Activated CD4-positive, alpha-beta T cell treated with anti-CD3 and anti-CD28 coated beads for 48 hours (primary cell): Measurements from ENCODE around the gene CPSF6.
"Not testable (repeated sequence)": the region's sequence is repeated elsewhere in the genome, so short reads cannot be mapped to it uniquely, and the experiment has no call there.

Experiments
- DNase-seq: peaks from one replicate; pipeline ENCODE4 v3.0.0-alpha.2; 2020

CPSF6 gene, protein sequence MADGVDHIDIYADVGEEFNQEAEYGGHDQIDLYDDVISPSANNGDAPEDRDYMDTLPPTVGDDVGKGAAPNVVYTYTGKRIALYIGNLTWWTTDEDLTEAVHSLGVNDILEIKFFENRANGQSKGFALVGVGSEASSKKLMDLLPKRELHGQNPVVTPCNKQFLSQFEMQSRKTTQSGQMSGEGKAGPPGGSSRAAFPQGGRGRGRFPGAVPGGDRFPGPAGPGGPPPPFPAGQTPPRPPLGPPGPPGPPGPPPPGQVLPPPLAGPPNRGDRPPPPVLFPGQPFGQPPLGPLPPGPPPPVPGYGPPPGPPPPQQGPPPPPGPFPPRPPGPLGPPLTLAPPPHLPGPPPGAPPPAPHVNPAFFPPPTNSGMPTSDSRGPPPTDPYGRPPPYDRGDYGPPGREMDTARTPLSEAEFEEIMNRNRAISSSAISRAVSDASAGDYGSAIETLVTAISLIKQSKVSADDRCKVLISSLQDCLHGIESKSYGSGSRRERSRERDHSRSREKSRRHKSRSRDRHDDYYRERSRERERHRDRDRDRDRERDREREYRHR

DNA sequence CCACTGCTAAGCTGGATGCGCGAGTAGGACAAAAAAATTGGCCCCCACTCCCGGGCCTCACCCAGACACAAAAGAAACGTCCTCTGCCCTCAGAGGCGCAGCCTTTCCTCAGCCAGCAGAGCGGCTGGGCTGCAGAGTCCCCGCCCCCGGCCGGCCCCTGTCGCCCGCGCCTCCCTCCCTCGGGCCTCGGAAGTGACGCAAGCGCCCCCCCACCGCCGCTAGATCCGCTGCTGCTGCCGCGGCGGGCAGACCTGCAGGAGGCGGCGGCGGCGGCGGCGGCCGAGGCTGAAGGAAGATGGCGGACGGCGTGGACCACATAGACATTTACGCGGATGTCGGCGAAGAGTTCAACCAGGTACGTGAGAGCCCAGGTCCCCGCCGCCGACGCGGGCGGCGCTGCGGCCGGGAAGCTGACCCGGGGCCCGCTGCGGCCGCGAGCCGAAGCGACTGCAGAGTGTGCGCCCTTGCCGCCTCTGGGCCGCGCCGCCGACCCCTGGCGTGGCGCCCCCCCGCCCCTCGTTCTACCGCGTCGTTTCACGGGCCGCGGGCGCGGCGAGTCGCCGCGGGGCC, at the start of gene CPSF6:
TSS of gene CPSF6 (plus strand) at position 218 of the 570 bp plus-strand sequence. CDS start at position 296, 78 bp downstream.
- peak; percentile 98 for DNase-seq

DNA sequence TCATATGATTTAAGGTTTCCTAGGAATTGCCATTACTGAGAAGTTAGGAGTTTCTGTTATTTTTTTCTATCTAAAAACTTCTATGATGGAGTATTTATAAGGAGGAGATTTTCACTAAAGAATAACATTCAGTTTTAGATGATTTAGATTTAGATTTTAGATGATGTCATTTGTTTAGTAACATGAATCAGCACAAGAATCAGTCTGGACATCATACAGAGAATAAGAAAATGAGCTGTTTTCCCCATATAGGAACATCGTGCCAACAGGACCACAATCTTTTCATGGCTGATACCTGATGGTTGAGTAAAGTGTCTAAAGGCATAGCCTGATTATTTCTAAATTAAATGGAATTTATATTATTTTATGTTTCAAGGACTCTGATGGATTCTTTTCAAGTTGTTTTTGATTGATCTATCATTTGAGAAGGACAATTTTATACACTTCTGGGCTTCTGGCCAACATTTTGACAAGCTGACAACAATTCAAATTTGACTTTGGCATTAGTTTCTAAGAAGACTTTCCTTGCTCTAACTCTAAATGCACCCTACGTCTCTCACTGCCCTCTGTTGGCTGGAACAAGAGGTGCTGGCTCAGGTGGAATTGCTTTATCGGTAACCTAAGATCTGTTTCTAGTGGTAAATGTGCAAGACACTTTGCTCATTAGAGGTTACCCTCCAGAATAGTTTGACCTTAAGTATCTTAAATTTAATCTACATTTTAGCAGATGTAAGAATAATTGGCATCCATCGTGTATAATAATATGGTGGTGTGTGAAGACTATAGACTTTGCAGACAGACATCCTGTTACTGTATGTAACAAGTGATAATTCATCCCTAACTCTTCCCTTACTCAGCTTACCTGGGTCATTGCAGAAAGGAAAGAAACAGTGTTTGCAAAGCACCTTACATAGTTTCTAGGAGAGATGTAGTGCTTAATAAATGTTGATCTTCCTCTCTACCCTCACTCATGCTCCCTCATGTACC, 42.8 kb upstream of the CPSF6 start:
- DNase-seq = no peak

- DNase-seq = not testable (repeated sequence)
Measured at GRCh38 chr12:69199976-69200375, 39.4 kb upstream of the CPSF6 start.

DNA sequence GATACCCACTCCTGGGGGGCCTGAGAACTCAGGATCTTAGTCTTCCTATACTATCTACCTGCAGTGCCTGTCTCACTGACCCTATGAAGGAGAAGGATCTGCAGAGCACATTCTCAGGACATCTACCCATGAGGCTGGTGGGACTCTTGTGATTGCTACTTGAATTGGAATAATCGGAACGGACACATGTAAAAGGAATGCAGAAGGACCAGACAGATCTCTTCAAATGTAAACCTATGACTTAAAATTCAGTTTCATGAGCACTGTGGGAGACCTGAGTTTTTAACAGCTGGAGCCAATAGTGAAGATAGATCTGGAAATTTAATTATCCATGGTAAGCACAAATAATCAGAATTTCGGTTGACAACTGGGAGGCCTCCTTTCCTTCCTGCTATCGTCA, 35.2 kb upstream of the CPSF6 start:
- DNase-seq = no peak

DNA sequence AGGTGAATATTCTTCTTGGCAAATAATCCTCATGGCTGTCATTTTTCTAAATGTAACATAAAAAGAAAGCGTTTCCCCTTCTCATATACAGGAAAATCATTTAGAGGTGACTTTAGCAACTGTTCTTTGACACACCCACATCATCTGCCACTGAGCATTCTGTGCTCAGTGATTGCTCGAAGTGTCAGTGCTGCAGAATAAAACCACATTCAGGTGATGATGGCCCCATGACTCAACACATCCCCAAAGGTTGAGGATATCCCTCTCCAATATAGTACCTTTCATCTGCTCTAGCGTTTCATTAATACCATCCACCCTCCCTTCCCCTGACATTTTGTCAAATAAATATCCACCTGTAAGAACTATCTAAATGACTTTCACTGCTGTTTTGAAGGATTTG, 28.7 kb upstream of the CPSF6 start:
- peak; percentile 6 for DNase-seq

- no peak for DNase-seq
Measured at GRCh38 chr12:69211160-69211559, 28.2 kb upstream of the CPSF6 start.

- DNase-seq = no peak
Measured at GRCh38 chr12:69214169-69214568, 25.2 kb upstream of the CPSF6 start.

DNA sequence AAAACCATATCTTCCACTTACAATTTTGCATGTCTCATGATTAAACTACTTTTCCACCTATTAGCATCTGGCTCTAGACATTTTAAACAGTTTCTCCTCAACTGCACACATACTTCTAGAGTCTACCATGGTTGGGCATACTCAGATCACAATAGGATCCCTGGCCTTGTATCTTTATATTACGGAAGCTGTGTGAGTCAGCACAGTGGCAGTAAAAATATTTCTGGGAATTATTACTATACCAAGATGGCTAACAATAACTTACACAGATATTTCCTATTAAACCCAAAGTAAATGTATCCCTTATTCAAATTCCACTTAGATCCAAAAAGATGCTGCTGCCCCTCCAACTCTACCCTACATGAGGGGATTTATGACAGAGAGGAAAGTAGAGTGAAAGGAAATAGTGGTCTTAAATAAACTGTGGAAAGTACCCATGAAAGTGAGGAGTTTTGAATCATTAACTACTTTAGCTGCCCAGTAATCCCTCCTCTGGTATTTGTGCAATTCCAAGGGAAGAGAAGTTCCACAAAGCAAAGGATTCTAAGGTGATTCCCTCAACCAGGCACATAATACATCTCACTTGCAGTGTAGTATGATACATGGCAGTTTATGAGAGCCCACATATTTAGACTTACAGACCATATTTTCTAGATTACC, 14.0 kb upstream of the CPSF6 start:
- DNase-seq = no peak

GRCh38 chr12:69231479-69231878, 7.9 kb upstream of the CPSF6 start:
- DNase-seq = no peak

- DNase-seq = no peak
Measured at GRCh38 chr12:69238589-69239351, 599 bp upstream of the CPSF6 start.

GRCh38 chr12:69239922-69240630, 707 bp downstream of the CPSF6 start:
- peak; percentile 62 for DNase-seq

DNA sequence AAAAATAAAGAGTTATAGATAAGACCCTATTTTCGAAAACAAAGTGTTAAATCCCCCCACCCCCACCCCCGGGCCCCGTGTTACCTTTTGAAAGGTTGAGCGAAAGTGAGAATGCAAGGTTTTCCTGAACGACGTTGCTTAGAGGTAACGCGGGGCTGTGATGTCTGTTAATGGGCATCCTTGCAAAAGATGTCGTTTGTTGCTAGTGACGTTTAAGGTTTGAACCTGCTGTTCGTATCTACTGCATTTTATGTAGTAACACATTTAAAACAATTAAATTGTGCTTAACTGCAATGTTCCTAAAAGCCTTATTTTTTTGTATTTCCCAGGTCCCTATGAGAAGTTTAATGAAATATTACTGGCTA, 1.2 kb downstream of the CPSF6 start:
- peak; percentile 51 for DNase-seq

- no peak for DNase-seq
Measured at GRCh38 chr12:69241438-69242092, 2.2 kb downstream of the CPSF6 start.

GRCh38 chr12:69243099-69244084, 4.0 kb downstream of the CPSF6 start:
- no peak for DNase-seq

DNA sequence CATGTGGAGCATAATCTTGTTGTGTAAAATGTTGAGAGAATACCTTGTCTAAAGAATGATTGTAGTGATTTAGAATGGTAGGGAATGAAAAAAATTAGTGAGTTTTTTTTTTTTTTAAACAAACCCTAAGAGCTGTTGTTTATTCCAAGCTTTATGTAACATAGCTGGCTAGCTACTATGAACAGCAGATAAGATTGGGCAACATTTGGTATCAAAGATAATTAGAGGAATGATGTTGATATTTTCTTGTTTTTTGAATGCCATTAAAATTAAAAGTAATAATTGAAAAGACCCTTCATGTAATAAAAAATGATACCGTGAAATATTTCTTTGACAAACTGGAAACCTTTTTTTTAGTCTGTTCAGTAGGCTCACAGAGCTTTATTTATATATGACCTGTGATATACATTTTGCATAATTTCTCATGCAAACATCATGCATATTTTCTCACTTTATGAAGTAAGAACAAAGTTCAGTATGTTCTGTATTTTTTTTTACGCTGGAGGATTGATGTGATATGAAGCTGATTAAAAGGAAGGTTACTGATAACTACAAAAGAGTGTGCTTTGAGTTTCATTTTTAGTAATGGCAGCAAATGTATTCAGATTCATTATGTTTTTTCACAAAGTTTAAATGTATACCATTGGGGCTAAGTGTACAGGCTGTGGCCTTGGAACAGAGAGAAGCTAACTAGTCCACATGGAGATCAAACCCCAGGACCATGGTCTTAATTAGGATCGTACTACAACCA, 8.1 kb downstream of the CPSF6 start:
- DNase-seq = no peak

GRCh38 chr12:69252033-69252432, 12.7 kb downstream of the CPSF6 start:
- no peak for DNase-seq

- DNase-seq = no peak
Measured at GRCh38 chr12:69254046-69254445, 14.7 kb downstream of the CPSF6 start.

GRCh38 chr12:69254862-69255261, 15.5 kb downstream of the CPSF6 start:
- no peak for DNase-seq
